GM12864 (cell line): Measurements from ENCODE around the gene BAHCC1.

Experiments
- DNase-seq: peaks from one replicate; pipeline ENCODE4 v3.0.0-alpha.2; 2011; ENCODE audit warnings: low read depth
- H3K4me3 ChIP-seq: 2 replicates; pipeline ENCODE4 v1.5.1; 2011; ENCODE audit warnings: mild to moderate bottlenecking, low read depth, low read length, control low read depth
- CTCF ChIP-seq: IDR thresholded peaks from 2 replicates; pipeline ENCODE4 v1.5.1; 2011; ENCODE audit warnings: low read depth, mild to moderate bottlenecking, moderate library complexity, low read length, control low read depth, inconsistent platforms; ENCODE audit errors: missing control alignments

The BAHCC1 gene

GRCh38 chr17:81417879-81418709, 22.8 kb downstream of the BAHCC1 start:
- H3K4me3 ChIP-seq = no peak overlapping the region
- no peak for TF ChIP-seq CTCF
- no peak for DNase-seq

- peak; percentile 19 for DNase-seq
- TF ChIP-seq CTCF = no peak
- no peak overlapping the region for H3K4me3 ChIP-seq
Observed at GRCh38 chr17:81418710-81419318, 23.6 kb downstream of the BAHCC1 start.

- TF ChIP-seq CTCF = no peak
- no peak for DNase-seq
- H3K4me3 ChIP-seq = no peak overlapping the region
Observed at GRCh38 chr17:81419319-81419885, 24.1 kb downstream of the BAHCC1 start.

- no peak for DNase-seq
- H3K4me3 ChIP-seq = no peak overlapping the region
- TF ChIP-seq CTCF = no peak
Observed at GRCh38 chr17:81419886-81420768, 24.9 kb downstream of the BAHCC1 start.

- TF ChIP-seq CTCF = no peak
- no peak overlapping the region for H3K4me3 ChIP-seq
- no peak for DNase-seq
Observed at GRCh38 chr17:81420769-81421462, 25.7 kb downstream of the BAHCC1 start.
